GM18873 (cell line): ENCODE data around the gene DNAH10.
"Not testable (repeated sequence)": the region's sequence is repeated elsewhere in the genome, so short reads cannot be mapped to it uniquely, and the experiment has no call there.

Experiments
- ATAC-seq: cut with Tn5 transposase; IDR thresholded peaks from one replicate; pipeline ENCODE4 v1.9.1; 2021; ENCODE audit warnings: mild to moderate bottlenecking, moderate library complexity, moderate number of reproducible peaks; ENCODE audit not compliant: unreplicated experiment, low FRiP score

DNAH10 gene

DNA sequence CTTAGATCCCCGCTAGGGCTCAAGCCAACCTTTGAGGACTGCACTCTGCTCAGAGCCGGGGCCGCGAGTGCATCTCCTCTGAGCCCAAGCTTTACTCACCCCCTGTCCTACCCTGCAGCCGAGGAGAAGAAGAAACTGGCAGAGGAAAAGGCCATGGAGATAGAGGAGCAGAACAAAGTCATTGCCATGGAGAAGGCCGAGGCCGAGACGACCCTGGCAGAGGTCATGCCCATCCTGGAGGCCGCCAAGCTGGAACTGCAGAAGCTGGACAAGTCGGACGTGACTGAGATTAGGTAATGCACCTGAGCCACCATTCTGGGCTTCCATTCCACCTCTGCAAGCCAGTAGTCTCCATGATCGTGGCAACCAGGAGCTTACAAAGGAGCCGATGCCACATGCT lies 140.7 kb downstream of the DNAH10 start:
- no peak for ATAC-seq

DNA sequence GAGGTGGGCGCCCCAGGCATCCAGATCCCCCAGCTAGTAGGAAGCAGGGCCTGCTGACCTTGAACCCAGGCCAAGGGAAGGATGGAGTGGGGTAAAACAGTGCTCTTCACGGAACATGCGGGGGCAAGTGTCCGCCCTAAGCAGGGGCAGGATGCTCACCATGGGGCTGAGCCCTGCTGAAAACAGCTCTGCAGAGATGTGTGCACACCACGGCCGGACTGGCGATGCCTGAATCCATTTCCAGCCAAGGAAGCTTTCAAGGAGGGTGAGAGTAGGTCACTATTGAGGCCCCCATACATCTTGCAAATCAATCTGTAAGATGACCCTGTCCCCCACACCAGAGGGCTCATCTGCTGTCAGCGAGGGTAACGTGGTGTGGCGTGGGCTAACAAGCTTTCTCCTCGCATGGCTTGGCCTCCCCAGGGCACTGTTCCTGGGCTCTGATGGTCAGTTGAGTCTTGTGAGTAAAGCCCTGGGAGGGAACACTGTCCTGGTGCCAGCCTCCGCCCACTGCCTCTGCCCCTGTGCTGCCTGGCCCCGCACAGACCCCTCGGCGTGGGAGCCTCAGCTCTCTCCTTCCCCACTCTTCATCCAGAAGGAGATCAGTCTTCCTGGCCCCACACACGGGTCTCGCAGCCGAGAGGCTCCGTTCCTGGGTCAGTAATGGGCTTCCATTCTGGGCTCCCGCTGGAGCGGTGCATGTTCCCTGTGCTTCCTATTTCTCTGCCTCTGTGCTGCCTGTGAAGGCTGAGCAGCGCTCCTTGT lies 141.4 kb downstream of the DNAH10 start:
- ATAC-seq: no peak

DNA sequence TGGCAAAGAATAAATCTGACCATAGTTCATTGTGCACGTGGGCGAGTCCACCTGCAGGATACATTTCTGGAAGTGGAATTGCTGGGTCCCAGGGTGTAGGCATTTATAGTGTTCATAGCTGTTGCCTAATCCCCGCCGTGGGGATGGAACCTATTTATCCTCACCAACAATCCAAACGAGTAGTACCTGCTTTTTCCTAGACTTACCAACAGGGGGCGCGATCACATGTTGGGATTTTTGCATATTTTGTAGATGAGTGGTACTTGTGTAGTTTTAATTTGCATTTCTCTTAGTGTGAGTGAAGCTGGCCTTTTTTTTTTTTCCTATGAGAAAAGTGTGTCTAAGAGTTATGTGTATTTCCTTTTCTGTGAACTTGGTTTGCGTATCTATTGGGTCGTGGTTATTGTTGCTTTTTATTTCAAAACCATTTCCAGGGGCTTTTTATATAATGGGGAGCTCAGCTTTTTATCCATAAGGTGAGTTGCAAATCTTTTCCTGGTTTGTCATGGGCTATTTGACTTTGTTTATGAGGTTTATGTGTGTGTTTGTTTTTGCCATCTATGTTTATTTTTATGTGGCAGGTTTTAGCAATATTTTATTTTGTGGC lies 143.3 kb downstream of the DNAH10 start:
- no peak for ATAC-seq

DNA sequence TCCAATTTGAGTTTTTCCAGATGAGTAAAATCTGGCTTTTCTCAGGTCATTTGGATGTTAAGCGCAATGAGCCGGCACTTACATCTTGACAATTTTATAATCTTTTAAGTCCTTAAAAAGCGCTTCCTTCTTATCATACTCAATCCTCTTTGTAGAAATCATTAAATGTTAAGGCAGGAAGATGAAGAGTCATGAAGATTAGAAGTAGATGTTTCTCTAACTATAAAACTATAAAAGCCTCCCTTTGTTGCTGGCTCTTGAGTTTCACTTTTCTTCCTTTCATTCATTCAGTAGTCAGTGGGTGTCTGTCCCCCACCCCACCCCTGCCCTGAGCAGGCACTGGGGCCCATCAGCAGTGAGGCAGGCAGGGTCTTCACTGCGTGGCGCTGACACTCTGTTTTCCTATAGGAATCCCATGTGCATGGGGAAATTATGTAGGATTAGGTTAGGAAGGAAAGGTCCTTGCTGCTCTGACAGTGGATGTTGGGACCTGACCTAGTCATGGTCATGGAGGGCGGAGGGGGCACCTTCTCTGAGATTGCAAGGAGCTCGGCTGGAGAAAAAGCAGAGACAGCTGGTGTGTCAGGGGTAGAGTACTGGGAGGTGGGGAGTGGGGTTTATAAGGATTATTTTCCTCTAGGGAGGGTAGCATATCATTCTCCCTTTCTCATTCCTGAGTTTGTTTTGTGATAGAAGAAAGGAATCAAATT lies 144.8 kb downstream of the DNAH10 start:
- no peak for ATAC-seq

DNA sequence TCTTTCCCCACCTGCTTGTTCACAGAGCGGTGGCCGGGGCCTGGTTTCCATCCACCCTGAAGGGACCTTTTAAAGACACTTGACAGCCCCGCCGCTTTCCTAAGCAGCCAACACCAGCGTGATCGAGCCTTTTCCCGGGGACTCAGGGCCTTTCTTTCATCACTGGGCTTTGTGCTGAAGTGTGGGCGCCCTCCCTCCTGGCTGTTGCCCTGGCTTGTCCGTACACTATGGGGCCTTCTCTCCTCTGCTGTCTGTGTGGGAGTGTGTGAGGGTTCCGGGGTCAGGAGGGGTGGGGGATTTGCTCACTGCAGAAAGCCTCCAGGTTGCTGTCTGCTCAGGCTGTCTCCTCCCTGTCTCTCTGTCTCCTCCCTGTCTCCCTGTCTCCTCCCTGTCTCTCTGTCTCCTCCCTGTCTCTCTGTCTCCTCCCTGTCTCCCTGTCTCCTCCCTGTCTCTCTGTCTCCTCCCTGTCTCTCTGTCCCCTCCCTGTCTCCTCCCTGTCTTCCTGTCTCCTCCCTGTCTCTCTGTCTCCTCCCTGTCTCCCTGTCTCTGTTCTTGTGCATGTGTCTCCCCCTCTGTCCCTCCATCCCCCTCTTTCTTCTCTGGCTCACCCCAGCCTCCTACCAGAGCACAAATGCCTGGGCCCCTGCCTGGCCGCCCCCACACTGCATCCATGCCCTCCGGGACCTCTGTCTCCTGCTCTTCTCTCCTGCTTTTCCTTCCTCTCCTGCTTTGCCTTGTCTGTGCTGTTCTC lies 145.8 kb downstream of the DNAH10 start:
- ATAC-seq: no peak

DNA sequence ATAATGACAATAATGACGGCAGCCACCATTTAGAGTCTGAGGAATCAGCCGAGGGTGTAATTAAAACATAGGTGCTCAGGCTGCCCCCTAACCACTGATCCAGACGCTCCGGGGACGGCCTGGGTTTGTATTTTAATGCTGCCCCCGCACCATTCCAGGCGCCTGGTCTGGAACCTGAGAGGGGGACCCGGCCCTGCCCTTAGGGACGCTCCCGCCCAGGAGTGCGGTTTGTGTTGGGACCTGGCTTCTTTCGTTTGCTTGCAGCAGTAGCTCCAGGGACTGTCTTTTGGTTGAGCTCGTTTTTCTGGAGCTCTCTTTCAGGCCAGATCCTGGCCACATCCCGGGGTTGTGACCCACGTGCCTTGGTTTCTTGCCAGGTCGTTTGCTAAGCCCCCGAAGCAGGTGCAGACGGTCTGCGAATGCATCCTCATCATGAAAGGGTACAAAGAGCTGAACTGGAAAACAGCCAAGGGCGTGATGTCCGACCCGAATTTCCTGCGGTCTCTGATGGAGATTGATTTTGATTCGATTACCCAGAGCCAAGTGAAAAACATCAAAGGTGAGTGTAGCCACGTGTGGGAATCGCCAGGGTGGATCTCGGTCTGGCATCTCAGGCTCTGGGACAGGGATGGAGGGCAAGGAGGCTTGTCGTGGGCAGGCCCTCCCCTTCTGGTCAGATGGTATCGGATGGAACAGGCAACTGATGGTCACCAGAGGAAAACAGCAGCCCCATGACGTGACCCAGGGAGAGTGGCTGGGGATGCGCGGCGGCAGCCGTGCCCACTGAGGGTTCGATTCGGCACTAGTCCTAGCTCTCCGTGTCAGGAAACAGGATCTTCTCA lies 147.0 kb downstream of the DNAH10 start:
- no peak for ATAC-seq

DNA sequence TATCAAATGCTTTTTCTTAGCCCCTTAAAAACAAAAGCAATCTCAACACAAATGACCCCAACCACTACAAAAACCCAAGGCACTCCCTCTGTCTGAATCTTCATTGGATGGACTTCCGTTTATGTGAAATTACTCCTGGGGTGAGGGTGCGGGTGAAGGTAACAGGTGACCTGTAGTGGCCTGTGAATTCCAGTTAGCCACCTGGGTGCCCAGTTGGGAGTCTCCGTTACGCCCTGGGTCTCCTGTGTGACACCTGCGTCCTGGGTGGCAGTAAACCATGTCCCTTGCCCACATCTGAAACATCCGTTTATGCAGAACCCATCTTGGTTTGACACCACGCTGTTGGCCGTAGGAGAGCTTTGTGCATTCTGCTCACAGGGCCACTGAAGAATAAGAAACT lies 148.0 kb downstream of the DNAH10 start:
- no peak for ATAC-seq

DNA sequence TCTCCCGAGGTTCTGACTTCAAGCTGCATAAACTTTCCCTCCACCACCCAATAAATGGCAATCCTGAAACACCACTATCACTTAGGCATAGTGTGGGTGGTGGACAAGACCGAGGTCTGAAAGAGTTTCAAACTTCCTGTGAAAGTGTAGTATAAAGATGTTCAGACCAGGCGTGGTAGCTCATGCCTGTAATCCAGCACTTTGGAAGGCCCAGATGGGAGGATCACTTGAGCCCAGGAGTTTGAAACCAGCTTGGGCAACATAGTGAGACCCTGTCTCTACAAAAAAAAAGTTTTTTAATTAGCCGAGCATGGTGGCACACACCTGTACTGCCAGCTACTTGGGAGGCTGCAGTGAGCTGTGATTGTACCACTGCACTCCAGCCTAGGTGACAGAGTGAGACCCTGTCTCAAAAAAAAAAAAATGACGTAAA lies 148.7 kb downstream of the DNAH10 start:
- no peak for ATAC-seq

DNA sequence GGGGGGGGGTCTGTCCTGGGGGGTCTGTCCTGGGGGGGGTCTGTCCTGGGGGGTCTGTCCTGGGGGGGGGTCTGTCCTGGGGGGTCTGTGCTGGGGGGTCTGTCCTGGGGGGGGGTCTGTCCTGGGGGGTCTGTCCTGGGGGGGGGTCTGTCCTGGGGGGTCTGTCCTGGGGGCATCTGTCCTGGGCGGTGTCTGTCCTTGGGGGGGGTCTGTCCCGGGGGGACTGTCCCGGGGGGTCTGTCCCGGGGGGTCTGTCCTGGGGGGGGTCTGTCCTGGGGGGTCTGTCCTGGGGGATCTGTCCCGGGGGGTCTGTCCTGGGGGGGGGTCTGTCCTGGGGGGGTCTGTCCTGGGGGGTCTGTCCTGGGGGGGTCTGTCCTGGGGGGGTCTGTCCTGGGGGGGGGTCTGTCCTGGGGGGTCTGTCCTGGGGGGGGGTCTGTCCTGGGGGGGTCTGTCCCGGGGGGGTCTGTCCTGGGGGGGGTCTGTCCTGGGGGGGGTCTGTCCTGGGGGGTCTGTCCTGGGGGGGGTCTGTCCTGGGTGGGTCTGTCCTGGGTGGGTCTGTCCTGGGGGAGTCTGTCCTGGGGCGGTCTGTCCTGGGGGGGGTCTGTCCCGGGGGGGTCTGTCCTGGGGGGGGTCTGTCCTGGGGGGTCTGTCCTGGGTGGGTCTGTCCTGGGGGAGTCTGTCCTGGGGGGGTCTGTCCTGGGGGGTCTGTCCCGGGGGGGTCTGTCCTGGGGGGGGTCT lies 149.7 kb downstream of the DNAH10 start:
- not testable (repeated sequence) for ATAC-seq

DNA sequence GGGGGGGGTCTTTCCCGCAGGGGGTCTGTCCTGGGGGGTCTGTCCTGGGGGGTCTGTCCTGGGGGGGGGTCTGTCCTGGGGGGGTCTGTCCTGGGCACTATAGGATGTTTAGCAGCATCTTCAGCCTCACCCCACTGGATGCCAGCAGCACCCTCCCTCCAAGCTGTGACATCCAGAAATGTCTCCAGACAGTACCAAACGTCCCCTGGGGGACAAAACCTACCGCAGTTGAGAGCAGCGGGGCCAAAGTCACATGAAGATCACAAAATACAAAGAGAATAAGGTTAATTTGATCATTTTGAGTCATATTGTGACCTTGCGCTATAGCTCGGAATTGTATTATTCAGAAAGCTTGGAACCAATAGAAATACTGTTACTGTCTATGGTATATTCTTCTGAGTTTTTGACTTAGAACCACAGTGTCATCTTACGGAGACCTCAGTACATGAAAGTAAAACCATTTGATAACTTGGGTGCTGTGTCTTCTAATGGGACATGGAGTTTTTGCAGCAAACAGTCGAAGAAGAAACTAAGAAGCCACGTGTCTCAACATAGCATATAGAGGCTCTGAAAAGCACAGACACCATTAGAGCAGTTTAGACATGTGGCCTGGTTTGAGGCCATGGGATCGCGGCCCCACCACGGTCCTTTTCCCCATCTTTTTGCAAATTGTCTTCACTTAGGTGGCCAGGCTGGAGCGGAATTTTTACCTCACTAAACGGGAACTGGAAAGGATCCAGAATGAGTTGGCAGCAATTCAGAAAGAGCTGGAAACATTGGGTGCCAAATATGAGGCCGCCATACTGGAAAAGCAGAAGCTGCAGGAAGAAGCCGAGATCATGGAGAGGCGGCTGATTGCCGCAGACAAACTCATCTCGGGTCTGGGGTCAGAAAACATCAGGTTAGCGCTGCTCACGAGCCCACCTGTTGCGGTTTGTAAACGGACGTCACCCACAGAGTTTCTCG lies 150.6 kb downstream of the DNAH10 start:
- no peak for ATAC-seq

DNA sequence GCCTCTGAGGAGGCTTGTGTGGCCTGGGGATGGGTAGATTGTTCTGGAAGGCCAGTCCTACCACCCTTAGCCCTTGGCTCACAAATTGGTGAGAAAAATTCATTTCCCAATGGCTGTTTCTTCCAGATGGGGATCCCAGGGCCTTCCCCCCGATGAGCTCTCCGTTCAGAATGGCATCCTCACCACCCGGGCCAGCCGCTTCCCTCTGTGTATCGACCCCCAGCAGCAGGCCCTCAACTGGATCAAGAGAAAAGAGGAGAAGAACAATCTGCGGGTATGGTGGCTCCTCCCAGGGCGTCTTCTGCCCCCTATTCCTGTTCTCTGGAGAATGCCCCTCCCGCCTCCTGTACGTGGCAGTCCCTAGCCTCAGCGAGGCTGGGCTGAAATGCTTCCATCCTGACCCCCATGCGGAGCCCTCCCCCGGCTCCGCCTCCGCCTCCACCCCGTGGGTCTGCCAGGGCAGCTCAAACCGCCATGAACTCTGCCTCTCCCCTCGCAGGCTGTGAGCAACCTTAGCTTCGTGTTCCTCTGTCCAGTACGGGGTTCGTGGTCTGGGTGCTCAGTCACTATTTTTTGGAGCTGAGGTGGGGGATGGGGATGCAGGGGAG lies 152.7 kb downstream of the DNAH10 start:
- no peak for ATAC-seq

DNA sequence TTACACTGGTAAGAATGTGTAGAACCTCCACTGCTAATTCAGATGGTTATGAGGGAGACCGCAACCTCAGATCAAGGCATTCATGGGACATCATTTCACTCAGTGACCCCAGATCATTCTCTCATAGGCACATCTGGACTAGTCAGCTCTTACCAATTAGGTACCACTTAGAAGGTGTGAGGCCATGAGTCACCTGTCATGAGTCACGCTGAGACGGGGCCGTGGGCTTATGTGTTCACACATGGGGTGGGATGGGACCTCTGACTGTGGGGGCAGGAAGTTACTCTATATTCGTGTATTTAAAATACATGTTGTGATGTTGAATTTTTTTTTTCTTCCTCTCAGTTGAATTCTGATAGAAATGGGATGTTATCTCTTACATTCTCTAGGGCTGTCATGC lies 154.6 kb downstream of the DNAH10 start:
- no peak for ATAC-seq

DNA sequence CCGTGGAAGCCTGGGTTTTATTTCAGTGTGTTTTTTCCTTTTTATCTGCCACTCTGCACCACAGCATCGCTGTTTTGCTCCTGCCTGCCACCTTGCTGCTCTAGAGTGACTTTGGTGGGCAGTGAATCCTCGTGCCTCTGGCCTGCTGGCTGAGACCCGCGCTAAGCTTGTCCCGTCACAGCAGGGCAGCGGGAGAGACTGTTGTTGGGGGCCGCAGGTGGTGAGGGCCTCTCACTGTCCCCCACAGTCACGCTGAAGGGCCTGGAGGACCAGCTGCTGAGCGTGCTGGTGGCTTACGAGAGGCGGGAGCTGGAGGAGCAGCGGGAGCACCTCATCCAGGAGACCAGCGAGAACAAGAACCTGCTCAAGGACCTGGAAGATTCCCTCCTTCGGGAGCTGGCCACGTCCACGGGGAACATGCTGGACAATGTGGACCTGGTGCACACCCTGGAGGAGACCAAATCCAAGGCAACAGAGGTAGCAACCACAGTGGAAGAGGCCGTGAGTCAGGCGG lies 155.3 kb downstream of the DNAH10 start:
- no peak for ATAC-seq

DNA sequence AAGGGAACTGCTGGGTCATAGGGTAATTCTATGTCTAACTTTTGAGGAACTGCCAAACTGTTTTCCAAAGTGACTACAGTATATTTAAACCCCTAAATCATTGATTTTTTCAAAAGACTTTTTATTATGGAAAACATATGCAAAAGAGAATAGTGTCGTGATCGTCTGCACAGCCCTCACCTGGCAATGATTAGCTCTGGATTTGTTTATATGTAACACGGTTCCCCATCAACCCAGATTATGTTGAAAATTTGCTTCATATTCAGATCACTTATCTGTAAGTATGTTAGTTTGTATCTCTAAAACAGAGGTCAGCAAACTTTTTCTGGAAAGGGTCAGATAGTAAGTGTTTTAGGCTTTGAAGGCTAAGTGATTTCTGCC lies 157.9 kb downstream of the DNAH10 start:
- ATAC-seq: no peak

DNA sequence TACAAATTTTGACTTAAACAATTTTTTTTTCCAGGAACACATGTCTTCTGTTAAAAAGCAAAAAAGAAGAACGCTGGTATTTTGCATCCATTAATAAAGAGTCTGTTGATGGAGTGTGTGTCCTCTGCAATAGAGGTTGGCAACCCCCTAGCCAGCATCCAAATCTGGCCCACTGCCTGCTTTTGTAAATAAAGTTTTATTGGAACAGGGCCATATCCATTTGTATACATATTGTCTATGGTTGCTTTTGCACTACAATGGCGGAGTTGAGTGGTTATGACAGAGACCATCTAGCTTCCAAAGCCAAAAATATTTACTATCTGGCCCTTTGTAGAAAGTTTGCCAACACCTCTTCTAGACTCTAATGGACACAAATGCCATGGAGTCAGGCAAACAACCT lies 160.9 kb downstream of the DNAH10 start:
- no peak for ATAC-seq

DNA sequence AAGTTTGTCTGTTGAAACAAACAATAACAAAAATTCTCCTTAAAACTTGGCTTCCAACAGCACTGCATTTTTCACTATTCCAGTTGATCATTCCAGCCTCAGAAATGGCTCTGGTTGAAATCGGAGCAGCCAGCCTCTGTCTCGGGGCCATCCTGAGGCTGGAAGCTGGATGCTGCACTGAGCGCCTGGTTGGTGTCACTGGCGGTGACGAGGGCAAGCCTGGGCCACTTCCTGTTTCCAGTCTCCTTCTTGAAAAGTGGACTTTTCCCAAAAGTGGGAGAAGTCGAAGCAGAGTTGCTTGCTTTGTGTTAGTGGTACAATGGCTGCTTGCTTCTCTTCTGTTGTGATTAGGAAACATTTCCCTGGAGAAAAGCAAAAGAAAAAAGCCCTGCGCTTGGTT lies 161.8 kb downstream of the DNAH10 start:
- no peak for ATAC-seq

DNA sequence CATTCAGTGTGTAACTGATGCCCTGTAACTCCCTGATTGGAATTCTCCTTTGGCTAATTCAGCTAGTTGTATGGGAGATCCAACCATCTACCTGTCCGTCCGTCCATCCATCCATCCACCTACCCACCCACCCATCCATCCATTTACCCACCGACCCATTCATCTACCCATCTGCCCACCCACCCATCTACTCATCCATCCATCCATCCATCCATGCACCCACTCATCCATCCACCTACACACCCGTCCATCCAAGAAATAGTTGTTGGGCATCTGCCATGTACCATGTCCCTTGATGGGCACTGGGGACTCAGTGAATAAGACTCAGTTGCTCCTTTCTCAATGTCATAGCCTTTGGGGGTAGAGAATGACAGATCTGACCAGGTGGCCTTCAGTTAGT lies 162.4 kb downstream of the DNAH10 start:
- ATAC-seq: no peak
